NCI-H2171 treated with DMSO at 0.1 percent for 48 hours (cell line): Measurements from ENCODE around the gene SEZ6L.

ENCODE experiments used
- DNase-seq: peaks from one replicate; lab custom pipeline; 2025; lab: John Stamatoyannopoulos, UW

Gene SEZ6L

GRCh38 chr22:26174280-26174679, 5.0 kb downstream of the SEZ6L start:
- DNase-seq, result no peak

DNA sequence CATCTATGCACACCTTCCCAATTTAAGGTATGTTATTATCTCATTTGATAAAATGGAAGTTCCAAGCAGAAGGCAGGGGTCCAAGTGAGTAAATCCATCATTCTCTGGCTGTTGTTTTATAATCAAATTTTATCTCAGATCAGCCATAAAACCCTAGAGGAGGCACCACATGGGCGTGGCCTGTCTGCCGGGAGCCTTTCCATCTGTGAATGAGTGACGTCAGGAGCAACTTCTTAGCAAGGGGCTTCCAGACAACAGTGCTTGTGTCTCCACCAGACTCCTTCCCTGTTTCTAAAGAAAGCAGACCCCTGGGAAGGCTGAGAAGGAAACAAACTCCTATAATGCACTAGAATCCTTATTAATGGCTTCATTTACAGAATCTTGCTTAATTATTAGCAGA, 13.5 kb downstream of the SEZ6L start:
- DNase-seq, result no peak

DNA sequence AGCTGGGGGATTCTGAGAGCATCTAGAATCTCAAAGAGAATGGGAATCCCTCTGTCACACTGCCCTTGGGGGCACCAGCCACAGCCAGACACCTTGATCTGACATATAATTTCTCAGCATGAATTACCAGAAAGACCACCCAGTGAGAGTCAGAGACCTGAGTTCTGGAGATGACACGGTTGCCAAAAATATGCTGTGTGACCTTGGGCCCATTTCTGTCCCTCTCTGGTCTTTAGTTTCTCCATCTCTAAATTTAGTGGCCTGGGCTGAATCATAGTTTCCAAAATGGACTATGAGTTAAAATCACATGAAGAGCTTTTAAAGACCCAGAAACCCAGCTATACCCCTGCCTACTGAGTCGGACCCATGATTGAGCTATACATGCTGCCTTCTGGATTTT, 15.9 kb downstream of the SEZ6L start:
- DNase-seq, result no peak

GRCh38 chr22:26188341-26188740, 19.1 kb downstream of the SEZ6L start:
- no peak for DNase-seq

DNA sequence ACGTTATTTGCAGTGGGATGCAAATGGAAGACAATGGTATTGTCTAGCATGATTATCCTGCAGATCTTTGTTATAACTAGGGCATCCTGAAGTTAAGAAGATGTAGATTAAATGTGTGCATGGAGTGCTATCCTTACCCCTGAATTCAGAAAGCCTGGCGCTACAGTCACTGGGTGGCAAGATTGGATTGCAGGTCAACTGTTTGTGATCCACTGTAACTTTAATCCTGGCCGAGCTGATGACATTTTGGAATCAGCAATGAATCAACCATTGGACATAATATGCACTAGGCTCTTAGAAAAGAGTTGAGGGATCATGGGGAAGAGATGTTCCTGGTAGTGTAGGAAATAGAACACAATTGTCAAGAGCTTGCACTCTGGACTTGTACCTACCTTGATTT, 25.1 kb downstream of the SEZ6L start:
- no peak for DNase-seq

DNA sequence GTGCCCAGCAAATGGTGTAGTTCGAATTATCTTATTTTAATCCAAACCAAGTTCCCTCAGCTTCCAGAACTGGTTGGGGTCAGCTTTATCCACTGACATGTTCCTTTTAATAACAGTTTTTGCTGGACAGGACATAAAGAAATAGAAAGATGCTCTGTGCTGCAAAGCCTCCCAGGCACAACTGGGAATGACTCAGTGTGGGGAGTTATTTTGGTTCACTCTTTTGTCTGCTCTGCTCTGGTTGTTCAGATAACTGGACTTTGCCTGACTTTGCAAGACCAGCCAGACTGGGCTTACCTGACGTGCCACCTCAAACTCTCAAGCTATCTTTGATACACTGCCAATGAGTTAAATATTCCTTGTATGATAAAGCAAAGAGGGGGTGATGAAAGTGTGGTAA, 25.6 kb downstream of the SEZ6L start:
- DNase-seq, result no peak

DNA sequence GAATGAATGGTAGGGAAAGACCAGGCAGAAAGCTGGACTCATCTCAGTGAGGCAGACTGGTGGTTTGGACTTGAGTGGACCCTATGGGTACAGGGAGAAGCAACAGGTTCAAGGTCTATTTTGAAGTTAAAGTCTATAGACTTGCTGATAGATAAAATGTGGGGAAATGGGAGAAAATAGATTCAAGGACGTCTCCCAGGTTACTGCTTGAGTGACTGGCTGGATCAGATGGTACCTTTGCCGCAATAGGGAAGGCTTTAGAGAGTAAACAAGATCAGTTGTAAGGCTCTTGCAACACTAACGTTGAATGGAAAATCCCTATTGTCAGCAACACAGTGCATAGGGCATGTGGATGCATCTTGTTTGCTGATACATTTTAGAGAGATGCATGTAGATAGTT, 27.4 kb downstream of the SEZ6L start:
- DNase-seq, result no peak

DNA sequence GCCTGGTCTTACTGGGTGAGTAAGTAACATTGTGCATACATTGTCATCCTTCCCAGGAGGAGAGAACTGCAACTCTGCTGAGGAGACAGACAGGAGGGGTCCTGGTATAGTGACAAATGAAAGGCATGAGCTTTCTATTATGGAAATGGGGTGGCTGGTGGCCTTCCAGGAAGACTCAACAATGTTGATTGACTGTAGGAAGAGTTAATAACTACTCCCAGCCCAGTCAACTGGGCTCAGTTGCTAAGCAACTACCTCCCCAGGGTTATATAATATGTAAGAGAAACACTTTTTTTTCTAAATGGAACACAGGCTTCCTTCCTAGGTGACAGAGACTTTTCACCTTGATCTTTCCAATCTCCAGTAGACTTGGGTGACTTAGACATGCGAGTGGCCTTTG, 28.2 kb downstream of the SEZ6L start:
- peak; percentile 4 for DNase-seq

DNA sequence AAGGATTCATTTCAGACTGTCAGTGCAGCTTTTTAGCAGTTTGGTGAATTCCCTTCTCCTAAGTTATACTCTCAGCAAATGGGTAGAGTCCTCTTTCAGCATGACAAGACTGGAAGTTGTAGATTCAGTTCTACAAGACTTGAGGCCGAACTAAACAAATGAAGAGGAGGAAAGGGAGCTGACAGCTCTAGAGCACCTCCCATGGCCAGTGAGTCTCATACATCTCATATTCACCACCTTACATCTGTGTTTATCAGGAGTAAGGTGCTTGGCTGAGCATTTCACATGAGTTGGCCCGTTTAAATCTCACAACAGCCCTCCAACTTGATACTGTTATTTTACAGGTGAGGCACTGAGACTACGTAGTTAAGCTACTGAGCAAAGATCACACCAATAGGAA, 30.4 kb downstream of the SEZ6L start:
- DNase-seq, result peak; percentile 1

DNA sequence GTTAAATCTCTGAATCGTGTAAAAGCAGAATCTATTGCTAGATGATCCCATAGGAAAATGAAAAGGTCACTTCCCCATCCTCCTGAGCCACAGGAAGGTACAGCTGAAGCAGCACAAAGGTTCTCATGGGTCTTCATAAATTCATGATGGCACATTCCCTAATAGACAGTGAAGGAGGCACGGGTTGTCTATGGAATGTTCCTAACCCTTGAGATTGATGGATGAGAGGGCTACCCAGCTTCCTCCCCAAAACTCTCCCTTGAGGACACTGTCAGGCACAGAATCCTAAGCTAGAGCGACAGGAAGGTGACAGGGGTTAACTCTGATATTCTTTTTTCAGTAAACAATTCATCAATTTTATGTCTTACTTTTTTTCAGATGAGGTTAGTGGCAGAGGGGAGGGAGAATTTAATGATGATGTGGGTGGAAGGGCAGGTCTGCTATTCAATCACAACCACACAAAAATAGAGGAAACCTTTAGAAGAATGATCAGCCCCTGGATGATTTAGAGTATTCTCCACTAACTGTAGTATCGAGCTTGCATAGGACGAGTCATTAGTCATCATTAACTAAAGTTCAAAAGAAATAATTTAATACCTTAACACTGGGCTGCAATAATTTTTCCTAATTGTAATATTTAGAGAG, 33.1 kb downstream of the SEZ6L start:
- DNase-seq, result no peak

DNA sequence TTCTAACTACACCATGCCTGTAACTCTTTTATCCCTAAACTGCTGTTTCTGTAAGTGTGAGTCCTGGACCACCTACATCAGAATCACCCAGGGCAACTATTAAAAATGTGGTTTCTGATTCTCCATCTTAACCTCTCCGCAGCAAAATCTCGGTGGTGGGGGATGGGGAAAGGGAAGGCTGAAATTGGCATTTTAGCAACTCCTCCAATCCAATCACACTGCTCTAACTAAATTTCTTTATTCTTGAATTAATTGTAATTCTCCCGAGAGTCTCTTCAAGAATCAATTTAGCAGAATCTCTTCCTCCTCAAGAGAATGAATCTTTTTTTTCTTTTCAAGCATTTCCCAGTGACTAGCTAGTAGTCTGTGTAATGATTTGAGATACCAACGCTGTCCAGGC, 36.2 kb downstream of the SEZ6L start:
- no peak for DNase-seq

DNA sequence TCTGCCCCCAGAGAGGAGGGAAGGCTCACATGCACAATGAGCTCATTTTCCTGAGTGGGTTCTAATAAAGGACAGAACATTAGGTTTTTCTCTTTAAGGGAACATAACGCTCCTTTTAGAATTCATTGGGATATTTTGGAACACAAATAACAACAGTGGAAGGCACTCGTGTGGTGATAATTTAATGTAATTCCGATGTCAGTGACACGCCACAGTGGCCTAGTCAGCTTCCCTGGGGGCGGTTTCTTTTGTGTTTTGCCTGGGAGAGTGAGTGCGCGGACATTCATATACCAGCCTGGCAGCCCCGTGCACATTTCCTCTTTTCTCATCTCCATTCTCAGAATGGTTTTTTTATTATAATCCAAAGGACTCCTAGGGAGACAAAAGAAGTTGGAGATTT, 41.1 kb downstream of the SEZ6L start:
- no peak for DNase-seq

DNA sequence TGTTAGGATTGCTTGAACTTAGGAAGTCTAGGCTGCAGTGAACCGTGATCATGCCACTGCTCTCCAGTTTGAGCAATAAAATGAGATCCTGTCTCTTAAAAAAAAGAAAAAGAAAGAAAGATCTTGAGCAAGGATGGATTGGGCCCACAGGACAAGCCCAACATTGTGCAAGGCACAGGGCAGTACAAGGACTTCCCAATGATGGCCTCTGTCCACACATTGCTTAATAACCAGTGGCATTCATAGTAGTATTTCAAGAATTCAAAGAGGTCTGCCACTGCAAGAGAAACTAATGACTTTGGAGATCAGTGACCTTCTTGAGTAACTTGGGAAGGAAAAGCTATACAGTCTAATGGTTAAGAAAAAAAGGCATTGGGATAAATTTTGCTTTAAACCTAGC, 44.6 kb downstream of the SEZ6L start:
- DNase-seq, result no peak

DNA sequence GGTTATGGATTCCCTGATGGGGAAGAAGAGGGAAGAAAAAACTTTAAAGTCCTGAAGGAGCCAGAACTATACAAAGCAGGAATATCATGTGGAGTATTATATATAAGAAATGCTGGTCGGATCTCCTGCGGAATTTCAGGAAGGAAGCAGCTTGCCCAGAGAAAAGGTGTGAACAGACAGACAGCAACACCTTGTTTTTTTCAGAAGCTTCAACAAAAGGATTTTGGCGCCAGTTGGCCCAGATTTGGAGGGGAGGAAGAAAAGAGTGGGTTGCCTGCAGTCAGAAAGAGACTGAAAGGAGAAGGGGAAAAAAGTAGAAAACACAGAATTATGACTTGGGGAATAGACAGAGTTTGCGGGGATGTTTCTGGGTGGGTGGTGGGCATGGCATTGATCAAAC, 45.2 kb downstream of the SEZ6L start:
- DNase-seq, result no peak

DNA sequence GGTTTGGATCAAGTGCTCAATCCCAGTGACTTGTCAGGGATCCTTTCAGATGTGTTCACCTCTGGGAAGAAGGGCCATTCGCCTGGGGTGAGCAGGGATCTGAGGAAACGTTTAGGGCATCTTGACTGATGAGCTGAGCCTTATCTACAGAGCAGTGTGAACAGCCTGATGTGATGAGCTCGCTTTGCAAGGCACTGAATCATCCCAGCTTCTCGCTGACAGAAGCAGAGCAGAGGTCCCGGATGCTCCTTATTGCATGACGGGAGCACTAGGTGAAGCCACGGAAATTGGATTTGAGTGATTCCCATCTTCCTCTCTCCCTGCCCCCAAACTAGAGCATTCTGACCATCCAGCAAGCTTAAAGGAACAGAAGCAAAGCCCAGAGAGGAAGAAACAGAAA, 46.5 kb downstream of the SEZ6L start:
- no peak for DNase-seq

DNA sequence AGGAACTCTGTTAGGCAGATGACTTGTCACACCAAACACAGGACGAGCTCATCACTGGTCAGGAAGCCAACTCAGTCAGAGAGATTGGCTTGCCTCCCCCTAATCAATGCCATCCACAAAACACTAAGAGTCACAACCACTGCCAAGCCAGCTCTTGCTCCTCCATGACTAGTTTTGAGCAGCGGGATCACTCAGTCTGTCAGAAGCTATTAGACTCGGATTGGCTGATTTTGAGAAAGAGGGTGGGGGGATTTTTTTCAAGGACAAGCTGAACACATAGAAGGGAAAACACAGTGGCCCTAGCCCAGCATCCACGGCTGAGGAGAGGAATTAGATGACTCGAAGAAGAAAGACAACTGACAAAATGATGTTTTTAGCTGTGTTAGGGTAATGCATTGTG, 55.9 kb downstream of the SEZ6L start:
- DNase-seq, result no peak

GRCh38 chr22:26226538-26227297, 57.5 kb downstream of the SEZ6L start:
- no peak for DNase-seq

DNA sequence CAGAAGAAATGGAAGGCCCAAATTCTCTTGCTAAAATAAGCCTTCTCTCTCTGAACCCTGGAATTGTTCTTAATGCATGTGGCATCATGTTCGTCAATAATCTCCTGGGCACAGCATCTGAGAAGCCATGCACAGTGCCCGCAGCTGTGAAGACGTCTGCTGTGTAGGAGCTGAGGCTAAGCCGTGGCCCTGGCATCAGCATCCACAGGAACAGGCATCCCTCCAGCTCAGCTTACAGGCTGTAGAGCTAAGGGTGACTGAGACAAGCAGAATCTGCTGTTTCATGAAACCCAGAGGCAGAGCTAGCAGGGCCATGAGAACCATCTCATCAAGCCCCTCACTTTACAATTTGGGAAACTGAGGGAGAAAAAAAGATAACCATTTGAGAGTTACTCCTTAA, 60.6 kb downstream of the SEZ6L start:
- DNase-seq, result no peak

DNA sequence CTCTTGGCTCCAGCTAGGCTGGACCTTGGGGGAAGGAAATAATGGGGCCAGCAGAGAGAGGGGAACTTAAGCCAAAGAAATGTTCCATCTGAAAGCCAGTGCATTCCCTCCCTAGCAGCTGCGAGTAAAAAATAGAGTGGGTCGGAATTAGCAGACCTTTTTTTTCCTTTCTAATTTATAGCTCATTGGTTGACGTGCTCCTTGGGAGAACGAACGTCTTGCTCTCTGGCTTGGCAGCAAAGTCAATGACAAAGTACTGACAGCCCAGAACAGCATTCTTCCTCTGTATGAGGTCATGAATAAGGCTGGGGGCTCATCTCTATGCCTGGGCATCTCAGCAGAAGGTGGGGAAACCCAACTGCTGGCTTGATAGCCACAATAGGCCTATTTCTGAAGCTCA, 65.0 kb downstream of the SEZ6L start:
- no peak for DNase-seq

GRCh38 chr22:26235792-26236487, 66.7 kb downstream of the SEZ6L start:
- DNase-seq, result no peak

GRCh38 chr22:26236991-26237390, 67.7 kb downstream of the SEZ6L start:
- no peak for DNase-seq

DNA sequence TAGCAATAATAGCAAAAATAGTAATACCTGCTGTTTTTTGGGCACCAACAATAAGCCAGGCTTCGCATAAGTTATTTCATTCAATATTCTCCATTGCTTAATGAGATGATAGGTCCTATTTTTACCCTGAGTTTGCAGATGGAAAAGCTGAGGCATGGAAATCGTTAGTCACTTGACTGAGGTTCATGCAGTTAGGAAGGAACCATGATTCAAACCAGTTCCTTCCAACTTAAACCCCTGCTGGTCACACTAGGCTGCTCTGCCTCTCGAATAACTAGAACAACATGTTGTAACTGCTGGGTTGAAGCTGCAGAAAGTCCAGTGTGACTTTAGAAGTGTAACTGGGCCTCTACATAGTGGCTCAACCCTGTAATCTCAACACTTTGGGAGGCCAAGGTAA, 69.3 kb downstream of the SEZ6L start:
- DNase-seq, result no peak

DNA sequence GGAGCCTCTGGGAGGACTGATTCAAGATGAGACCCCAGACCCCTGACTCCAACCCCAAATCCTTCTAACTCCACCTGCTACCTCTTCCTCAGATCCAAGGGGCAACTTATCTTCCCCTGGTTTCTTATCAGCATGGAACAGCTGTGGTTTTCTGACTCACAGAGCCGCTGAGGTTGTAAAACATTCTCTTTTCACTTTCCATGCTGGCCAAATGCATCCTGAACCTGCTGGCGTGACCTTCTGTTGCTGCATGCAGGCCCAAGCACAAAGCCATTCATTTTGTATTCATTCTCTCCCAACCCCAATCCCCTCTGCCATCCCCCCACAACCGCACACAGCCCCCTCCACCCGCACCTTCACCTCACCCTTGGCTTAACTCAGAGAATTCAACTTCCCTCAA, 70.3 kb downstream of the SEZ6L start:
- DNase-seq, result no peak
